Cortex of kidney (tissue), 1 donor: ENCODE measurements around the gene DDX10.
"Not testable (repeated sequence)": the region's sequence is repeated elsewhere in the genome, so short reads cannot be mapped to it uniquely, and the experiment has no call there.

Experiments
- DNase-seq: peaks from one replicate; lab custom pipeline; 2025; lab: John Stamatoyannopoulos, UW

Gene DDX10

DNA sequence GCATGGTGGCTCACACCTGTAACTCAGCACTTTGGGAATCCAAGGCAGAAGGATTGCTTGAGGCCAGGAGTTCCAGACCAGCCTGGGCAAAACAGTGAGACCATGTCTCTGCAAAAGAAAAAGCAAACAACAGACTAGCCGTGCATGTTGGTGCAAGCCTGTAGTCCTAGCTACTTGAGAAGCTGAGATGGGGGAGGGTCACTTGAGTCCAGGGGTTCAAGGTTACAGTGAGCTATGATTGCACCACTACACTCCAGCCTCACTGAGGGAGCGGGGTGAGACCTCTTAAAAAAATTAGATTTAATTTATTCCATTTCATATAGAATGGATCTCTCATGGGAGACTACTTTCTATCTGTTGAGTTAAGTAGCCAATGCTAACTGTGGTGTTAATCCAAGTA, 50.4 kb downstream of the DDX10 start:
- DNase-seq, result no peak

DNA sequence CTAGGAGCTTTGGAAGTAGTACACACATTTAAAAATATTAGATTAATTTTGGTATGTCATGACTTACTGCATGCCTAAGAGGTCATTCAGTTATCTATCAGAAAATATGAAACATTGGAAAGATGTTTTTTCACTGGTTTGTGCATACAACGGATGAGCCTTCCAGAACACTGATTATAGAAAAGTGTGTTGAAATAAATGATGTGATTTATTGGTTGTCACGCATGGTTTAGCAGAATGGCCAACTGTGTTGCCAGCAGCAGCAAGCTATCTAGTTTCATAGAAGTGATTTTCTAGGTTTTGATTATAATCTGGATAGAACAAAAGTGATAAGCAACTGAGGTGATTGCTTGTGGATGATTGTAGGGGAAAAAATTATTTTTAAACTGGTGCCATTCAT, 53.6 kb downstream of the DDX10 start:
- no peak for DNase-seq

DNA sequence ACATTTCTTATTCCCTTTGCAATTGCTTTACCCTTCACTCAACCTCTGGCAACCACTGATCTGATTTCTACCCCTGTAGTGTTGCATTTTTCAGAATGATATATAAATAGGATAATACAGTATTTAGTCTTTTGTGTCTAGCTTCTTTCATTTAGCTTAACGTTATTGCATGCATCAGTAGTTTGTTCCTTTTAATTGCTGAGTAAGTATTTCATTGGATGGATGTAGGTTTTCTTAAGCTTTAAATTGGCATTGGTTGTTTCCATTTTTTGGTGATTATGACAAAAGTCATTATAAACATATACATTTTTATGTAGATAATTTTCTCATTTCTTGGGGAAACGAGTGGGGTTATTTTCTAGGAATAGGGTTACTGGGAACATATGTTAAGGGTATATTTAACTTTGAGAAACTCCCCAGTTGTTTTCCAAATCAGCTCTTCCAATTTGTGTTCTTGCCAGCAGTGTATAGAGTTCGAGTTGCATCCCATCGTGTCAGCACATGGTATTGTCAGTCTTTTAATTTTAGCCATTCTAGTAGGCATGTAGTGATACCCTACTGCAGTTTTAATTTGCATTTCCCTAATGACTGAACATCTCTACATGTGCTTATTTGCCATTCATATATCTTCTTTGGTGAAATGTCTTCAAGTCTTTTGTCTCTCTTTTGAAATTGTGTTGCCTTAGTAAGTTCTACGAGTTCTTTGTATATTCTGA, 60.3 kb downstream of the DDX10 start:
- DNase-seq, result no peak

DNA sequence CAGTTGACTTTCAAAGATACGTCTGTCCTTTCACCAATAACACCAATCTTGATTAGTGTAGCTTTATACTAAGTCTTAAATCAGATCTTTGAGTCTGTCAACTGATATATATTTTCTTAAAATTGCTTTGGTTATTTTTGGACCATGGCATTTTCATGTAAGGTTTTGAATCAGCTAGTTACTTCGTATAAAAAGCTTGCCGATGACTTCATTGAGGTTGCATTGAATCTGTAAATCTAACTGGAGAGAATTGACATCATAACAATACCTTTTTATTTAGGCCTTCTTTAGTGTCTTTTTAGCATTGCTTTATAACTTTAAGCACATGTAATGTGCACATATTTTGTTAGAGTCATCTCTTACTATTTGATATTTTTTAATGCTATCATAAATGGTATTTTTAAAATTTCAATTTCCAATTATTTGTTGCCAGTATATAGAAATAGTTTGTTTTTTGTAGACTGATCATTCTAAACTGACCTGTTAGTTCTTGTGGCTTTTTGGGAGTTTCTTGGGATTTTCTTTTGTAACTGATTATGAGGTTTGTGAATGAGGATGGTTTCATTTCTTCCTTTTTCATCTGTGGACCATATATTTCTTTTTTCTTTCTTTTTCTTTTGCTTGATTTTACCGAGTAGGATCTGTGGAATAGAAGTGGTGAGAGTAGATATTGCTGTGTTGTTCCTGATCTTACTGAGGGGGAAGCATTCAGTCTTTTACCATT, 61.4 kb downstream of the DDX10 start:
- no peak for DNase-seq

GRCh38 chr11:108727665-108728064, 62.8 kb downstream of the DDX10 start:
- DNase-seq, result no peak

- DNase-seq, result no peak
Observed at GRCh38 chr11:108729227-108729871, 64.5 kb downstream of the DDX10 start.

GRCh38 chr11:108732395-108732794, 67.5 kb downstream of the DDX10 start:
- no peak for DNase-seq

DNA sequence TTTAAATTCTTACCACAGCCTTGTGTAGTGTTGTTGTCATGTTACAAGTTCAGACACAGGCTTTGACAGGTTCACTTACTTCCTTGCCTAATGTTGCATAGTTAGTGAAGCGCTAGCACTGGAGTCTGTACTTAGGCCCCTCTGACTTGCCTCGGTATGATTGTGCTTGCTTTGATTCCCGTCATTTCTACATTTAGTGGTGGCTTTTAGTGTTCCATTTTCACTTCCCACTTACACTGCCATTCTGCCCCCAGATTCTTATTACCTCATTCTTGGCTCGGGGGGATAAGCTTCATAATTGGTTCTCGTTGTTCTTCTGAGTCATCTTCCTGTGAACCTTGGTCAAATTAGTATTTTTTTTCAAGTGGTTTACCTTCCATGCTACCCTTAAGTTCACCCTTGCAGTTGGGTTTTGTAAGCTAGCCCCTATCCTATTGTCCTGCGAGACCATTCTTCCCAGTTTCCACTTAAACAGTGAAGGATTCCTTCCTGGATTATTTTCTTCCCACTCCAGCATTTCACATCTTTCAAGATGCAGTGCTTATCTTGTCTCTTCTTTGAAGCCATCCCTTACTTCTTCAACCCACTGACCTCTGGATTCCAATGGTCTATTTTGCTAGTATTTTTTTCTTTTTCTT, 68.7 kb downstream of the DDX10 start:
- no peak for DNase-seq

DNA sequence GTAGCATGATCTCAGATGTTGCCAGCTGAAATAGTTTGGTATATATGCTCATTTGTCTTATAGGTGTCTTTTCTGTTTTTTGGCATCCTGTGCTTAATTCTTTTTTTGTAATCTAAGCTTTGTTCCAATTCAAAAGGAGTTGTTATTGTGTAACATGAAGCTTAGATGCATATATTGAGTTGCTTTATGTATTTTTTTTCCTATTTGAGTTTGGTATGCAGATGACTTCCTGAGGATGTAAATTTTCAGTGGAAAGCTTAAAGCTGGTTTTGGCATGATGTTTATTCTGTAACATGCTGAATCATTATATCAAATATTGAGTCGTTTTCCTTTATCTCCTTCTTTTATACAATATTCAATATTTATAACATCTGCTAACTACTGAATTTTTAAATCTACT, 69.4 kb downstream of the DDX10 start:
- no peak for DNase-seq

DNA sequence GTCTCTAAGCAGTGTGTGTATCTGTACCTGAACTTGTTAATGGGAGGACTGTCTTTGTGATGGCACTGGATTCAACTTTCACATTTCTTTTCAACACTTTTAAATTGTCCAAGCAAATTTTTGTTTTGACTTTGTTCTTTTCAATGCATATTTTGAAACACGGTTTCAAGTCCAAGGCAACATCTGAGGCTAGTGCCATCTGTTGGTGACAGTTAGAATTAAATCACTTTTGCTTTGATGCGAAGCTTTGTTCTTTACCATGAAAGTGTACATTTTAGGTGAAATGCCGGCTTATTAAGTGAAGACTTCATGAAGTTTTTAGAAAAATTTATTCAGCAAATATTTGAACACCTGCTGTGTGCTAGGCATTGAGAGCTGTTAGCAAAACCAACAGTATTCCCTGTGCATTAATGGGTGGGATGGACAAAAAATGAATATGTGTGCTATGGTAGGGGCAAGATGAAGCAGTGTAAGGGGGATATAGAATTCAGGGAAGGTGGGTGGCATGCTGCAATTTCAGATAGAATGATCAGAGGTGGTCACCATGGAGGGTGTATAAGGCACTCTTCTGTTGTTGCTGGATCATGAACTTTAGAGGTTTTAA, 70.2 kb downstream of the DDX10 start:
- DNase-seq, result no peak

DNA sequence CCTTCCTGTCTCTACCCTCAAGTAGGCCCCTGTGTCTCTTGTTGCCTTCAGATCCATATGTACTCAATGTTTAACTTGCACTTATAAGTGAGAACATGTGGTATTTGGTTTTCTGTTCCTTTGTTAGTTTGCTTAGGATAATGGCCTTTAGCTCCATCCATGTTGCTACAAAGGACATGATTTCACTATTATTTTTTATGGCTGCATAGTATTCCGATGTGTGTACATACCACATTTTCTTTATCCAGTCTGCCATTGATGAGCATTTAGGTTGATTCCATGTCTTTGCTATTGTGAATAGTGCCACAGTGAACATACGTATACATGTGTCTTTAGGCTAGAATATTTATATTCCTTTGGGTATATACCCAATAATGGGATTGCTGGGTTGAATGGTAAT, 75.3 kb downstream of the DDX10 start:
- DNase-seq, result not testable (repeated sequence)

- no peak for DNase-seq
Observed at GRCh38 chr11:108743851-108744250, 79.0 kb downstream of the DDX10 start.

- no peak for DNase-seq
Observed at GRCh38 chr11:108748968-108749367, 84.1 kb downstream of the DDX10 start.

DNA sequence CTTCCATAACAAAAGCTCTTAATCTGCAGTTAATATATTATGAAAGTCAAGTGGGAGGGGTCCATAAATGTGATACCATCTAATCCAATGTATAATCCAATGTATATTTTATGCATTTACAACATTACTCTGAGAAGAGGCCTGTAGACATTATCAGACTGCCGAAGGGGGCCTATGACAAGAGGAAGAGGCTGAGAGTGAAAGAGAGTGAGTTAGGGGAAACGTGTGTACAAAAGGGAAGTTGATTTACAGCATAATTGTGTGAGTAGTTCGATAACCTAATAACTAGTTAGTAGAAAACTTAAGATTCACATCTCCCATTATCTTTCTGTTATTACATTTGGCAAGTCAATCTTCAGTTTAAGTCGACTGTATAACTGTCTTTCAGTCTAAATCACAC, 86.6 kb downstream of the DDX10 start:
- no peak for DNase-seq

DNA sequence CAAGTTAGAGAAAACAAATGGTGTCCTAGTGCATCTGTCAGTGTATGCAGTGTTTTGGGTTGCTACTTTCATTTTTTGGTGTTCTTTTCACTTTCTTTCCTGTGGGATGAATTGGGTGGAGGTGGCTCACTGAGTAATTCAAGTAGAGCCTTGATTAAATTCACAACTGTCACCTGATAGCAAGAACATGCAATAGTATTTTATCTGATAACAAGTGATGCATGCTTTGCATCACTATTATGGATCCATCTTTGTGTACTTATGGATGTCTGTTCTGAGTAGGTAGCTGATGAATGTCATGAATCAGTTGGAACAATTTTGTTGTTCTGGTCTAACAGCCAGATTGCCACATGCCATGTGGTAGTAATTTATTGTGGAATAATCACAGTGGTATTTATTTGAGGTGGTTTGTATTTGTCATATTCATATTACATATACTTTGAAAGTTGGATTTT, 87.5 kb downstream of the DDX10 start:
- DNase-seq, result no peak

GRCh38 chr11:108754901-108755625, 90.2 kb downstream of the DDX10 start:
- no peak for DNase-seq

DNA sequence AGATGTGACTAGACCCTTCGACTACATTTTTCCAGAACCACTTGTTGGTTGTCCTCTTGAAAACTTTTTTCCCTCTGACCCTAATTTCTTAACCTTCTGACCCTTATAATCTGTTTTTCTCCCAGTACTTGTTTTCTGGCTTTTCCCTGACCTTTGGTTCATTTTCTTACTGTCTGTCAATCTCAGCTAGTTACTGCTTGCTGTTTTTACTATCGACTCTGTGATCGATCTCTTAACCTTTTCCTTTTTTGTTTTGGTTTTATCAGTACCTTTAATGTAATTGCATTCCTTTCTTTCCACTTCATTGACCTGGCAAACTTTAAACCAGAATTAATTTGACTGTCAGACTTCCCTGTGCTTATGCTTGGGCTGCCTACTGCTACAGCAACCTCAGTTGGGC, 92.8 kb downstream of the DDX10 start:
- DNase-seq, result no peak

GRCh38 chr11:108758458-108758857, 93.6 kb downstream of the DDX10 start:
- no peak for DNase-seq

DNA sequence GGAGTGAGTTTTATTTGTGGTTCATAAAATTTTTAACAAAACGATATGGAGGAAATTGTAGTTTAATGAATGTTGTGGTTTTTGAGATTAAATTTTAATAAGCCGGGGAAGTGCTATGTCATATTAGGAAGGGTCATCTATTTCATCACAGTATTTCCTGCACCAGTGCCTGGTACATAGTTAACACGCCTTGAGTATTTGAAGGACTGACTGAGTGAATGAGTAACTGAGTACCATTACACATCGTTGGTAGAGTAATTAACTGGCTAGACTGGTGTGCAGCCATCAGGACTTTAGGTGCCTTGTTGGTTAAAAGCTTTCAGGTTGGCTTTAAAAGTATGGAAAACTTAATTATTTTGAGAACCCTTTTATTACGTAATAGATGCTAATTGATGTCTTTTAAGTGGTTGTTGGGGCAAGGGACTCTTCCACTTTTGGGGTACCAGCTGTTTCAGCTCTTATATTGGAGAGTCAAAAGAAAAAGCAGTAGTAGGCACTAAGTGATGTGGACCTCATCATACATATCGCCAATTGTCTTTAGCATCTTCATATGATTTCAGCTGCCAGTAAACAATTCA, 101.8 kb downstream of the DDX10 start:
- DNase-seq, result no peak

DNA sequence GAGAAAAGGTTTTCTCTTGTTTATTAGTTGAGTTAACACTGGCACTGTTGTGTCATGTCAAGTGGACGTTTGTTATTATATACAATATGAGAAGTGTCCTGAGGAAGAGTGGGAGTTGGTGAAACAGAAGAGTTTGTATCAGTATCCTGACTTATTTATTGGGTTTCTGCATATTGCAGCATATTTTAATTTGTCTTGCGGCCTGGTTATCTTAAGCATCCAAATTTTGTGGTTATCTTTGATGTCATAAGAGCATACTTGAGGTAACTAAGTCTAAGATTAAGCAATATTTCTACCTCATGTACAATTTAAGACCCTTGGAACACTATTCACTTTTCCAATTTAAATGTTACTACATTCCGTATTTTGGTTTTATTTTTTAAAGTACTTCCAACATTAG, 103.5 kb downstream of the DDX10 start:
- no peak for DNase-seq

- DNase-seq, result no peak
Observed at GRCh38 chr11:108768964-108769363, 104.1 kb downstream of the DDX10 start.
